ENCODE results near the gene ASPG.

Gene ASPG

GRCh38 chr14:104145826-104146601 lies 60.5 kb downstream of the ASPG start:
- H3K4me3 ChIP-seq (ENCODE audit: low read depth, low read length), result no peak overlapping the region
- no peak for TF ChIP-seq CTCF (conservative IDR thresholded peaks at IDR 0.05; ENCODE audit: low read depth, low read length)
- DNase-seq (ENCODE audit: low read depth), result no peak

DNA sequence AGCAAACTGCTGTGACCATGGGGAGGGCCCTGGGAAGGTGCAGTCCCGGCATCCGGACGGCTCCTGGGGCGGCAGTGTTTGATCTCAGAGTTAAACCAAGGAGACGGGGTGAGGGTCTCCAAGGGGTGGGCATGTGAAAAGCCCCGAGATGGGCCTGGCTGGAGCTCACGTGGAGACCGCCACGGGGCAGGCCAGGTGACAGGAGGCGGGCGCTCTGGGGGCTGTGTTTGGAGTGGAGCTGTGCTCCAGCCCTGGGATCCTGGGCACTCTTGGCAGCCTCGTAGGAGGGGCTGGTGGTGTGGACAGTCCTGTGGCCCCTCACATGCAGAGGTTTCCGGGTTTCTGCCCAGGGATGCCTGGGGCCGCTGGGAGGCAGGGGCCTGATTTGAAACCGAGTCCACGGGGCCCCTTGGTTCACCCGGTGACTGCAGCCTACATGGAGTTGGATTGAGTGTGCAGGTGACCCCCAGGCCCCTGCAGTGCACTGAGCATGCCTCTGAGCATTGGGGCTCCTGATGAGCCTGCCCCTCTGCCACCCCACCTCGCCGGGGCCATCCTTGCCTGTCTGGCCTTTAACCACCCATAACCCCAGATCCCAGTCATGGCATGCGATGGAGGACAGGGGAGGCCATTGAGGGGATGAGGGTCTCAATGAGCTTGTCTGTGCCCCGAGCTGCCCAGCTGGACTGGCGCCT lies 61.3 kb downstream of the ASPG start:
- no peak for DNase-seq (ENCODE audit: low read depth)
- no peak overlapping the region for H3K4me3 ChIP-seq (ENCODE audit: low read depth, low read length)
- no peak for TF ChIP-seq CTCF (conservative IDR thresholded peaks at IDR 0.05; ENCODE audit: low read depth, low read length)

- DNase-seq (ENCODE audit: low read depth), result no peak
- no peak overlapping the region for H3K4me3 ChIP-seq (ENCODE audit: low read depth, low read length)
- no peak for TF ChIP-seq CTCF (conservative IDR thresholded peaks at IDR 0.05; ENCODE audit: low read depth, low read length)
These were observed 62.0 kb downstream of the ASPG start for GRCh38 chr14:104147346-104148125.

- no peak overlapping the region for H3K4me3 ChIP-seq (ENCODE audit: low read depth, low read length)
- no peak for TF ChIP-seq CTCF (conservative IDR thresholded peaks at IDR 0.05; ENCODE audit: low read depth, low read length)
- peak; percentile 32 for DNase-seq (ENCODE audit: low read depth)
These were observed 63.2 kb downstream of the ASPG start for GRCh38 chr14:104148433-104149277.

DNA sequence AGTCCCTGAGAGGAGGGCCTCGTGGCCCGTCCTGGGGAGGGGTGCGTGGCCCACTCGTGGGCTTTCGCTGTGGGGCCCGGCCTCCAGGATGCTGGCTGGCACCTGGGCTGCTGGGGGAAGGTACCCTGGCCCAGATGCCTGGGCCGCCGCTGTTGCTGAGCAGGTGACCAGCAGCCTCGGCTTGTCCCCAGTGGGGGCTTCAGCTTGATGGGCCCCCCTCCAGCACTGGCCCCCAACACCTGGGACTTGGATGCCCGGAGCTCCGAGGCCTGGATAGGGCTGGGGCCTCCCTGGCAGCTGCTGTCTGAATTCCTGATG lies 63.7 kb downstream of the ASPG start:
- DNase-seq (ENCODE audit: low read depth), result no peak
- no peak for TF ChIP-seq CTCF (conservative IDR thresholded peaks at IDR 0.05; ENCODE audit: low read depth, low read length)
- H3K4me3 ChIP-seq (ENCODE audit: low read depth, low read length), result no peak overlapping the region

DNA sequence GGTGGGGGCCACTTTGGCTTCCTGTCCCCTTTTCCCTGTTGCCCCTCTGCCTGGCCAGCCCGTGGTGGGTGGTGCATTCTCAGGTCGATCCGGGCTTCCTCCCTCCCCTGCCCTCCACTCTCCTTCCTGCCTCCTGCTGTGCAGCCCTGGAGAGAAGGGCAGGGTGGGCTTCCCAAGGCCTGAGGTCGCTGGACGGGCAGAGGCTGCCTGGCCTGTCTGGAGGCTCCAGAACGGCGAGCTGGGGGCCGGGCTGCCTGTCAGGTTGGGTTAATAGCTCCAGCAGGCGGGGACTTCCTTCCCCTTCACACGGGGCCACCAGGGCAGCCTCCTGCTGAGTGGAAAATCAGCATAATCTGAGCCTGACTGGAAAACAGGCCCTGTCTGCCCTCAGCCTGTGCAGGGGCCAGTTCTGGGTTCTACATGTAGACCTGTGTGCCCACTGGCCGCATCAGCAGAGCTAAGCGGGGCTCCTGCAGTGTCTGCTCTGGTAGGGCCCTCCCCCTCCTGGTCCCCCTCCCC lies 64.2 kb downstream of the ASPG start:
- no peak for TF ChIP-seq CTCF (conservative IDR thresholded peaks at IDR 0.05; ENCODE audit: low read depth, low read length)
- peak; percentile 96 for DNase-seq (ENCODE audit: low read depth)

More for the DNA sequence above, 64.2 kb downstream of the ASPG start:
- peak overlapping the region; percentile 8 for H3K4me3 ChIP-seq (ENCODE audit: low read depth, low read length)

Data from choroid plexus epithelial cell (primary cell).